Measurements from ENCODE around the gene MAML1.
"Not testable (repeated sequence)": the region's sequence is repeated elsewhere in the genome, so short reads cannot be mapped to it uniquely, and the experiment has no call there.

GRCh38 chr5:179789278-179789677 lies 56.7 kb downstream of the MAML1 start:
- not testable (repeated sequence) for TF ChIP-seq CTCF (IDR thresholded peaks at IDR 0.05 in 2 of 3, conservative IDR thresholded peaks at IDR 0.05 in 1 of 3; ENCODE audit: control insufficient read depth in 2 of 3, extremely low read depth in 1 of 3, insufficient read depth in 1 of 3, low read depth in 3 of 3, low read length in 3 of 3); POLR2A (IDR thresholded peaks at IDR 0.05; ENCODE audit: low read depth, low read length); BHLHE40 (IDR thresholded peaks at IDR 0.05; ENCODE audit: borderline replicate concordance in 1 of 2, low read depth in 2 of 2, low read length in 1 of 2); NFXL1 (IDR thresholded peaks at IDR 0.05; ENCODE audit: borderline replicate concordance); MXI1 (IDR thresholded peaks at IDR 0.05; ENCODE audit: low read depth, low read length); STAT1 (conservative IDR thresholded peaks at IDR 0.05); FOXK2 (IDR thresholded peaks at IDR 0.05); SIN3A (IDR thresholded peaks at IDR 0.05; ENCODE audit: low read depth, low read length)
- TF ChIP-seq, protein P1, sequence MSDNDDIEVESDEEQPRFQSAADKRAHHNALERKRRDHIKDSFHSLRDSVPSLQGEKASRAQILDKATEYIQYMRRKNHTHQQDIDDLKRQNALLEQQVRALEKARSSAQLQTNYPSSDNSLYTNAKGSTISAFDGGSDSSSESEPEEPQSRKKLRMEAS (IDR thresholded peaks at IDR 0.05; ENCODE audit: low read depth, low read length): not testable (repeated sequence)
- TF ChIP-seq, protein P2, sequence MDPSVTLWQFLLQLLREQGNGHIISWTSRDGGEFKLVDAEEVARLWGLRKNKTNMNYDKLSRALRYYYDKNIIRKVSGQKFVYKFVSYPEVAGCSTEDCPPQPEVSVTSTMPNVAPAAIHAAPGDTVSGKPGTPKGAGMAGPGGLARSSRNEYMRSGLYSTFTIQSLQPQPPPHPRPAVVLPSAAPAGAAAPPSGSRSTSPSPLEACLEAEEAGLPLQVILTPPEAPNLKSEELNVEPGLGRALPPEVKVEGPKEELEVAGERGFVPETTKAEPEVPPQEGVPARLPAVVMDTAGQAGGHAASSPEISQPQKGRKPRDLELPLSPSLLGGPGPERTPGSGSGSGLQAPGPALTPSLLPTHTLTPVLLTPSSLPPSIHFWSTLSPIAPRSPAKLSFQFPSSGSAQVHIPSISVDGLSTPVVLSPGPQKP (IDR thresholded peaks at IDR 0.05; ENCODE audit: low read depth, low read length): not testable (repeated sequence)
